ENCODE results near the gene KMT2E.

The KMT2E gene

DNA sequence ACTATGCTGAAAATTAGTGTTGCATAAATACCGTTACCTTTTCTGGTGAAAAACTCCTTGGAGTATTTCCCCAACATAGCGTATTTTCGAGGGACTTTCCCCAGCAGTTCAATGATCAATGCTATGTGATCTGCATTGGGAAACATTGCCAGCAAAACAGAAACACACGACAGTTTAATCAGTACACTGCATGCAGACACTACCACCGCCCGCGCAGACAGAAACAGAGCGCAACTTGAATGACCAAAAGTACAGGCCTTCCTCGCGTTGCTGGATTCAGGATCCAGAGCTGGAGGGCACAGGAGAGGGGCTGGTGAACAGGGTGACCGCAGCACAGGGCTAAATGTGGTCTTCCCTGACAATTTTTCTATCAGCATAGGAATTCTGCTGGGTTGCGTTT lies 111.7 kb downstream of the KMT2E start:
- no peak for DNase-seq (ENCODE audit: extremely low read depth, low read depth)
- H3K4me3 ChIP-seq (replicated peaks; ENCODE audit: low read depth, low read length): no peak overlapping the region
- TF ChIP-seq, protein P1, sequence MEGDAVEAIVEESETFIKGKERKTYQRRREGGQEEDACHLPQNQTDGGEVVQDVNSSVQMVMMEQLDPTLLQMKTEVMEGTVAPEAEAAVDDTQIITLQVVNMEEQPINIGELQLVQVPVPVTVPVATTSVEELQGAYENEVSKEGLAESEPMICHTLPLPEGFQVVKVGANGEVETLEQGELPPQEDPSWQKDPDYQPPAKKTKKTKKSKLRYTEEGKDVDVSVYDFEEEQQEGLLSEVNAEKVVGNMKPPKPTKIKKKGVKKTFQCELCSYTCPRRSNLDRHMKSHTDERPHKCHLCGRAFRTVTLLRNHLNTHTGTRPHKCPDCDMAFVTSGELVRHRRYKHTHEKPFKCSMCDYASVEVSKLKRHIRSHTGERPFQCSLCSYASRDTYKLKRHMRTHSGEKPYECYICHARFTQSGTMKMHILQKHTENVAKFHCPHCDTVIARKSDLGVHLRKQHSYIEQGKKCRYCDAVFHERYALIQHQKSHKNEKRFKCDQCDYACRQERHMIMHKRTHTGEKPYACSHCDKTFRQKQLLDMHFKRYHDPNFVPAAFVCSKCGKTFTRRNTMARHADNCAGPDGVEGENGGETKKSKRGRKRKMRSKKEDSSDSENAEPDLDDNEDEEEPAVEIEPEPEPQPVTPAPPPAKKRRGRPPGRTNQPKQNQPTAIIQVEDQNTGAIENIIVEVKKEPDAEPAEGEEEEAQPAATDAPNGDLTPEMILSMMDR (IDR thresholded peaks at IDR 0.05; ENCODE audit: low read depth, low read length, missing control alignments): no peak

DNA sequence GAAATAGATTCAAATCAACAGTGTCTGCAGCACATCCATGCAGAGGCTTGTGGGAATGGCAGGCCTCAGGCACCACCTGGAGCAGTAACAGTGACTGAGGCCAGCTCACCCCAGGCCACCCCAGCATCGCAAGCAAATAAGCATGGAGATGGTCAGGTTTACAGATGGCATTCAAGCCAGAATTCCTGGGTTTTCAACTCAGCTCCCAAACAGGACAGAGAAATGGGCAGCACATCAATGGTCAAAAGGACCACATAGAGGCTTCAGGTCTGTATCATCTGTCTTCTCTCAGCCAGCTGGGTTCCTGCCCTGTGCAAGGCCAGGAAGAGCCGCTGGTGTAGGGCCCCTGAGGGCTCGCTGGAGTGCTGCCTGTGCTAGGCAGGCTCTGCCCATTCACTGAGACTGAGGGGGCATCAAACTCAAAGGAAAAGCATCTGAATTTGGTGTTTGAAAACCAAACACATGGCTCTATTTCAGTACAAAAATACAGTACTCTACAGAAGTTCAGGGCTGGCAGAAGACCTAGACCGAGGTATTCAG lies 112.5 kb downstream of the KMT2E start:
- no peak overlapping the region for H3K4me3 ChIP-seq (replicated peaks; ENCODE audit: low read depth, low read length)
- no peak for DNase-seq (ENCODE audit: extremely low read depth, low read depth)
- TF ChIP-seq, protein P1 (IDR thresholded peaks at IDR 0.05; ENCODE audit: low read depth, low read length, missing control alignments): no peak

DNA sequence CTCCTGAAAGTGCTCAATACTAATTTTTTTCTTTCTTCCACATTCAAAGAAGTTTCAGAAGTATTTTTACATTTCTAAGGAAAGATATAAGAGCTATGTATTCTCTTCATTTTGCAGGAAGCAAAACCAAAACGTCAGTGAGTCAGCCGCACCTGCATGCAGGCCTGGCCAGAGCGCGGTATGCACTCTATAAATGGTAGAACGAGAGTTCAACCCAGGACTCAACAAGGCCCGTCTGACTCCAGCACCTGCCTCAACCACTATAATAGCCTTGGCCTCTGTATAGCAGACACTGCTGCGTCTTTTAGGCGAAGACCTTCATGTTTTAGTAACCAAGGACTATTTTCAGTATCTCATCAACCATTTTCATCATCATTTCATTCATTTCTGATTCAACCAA lies 113.2 kb downstream of the KMT2E start:
- TF ChIP-seq, protein P1 (IDR thresholded peaks at IDR 0.05; ENCODE audit: low read depth, low read length, missing control alignments): no peak
- no peak for DNase-seq (ENCODE audit: extremely low read depth, low read depth)
- no peak overlapping the region for H3K4me3 ChIP-seq (replicated peaks; ENCODE audit: low read depth, low read length)

DNA sequence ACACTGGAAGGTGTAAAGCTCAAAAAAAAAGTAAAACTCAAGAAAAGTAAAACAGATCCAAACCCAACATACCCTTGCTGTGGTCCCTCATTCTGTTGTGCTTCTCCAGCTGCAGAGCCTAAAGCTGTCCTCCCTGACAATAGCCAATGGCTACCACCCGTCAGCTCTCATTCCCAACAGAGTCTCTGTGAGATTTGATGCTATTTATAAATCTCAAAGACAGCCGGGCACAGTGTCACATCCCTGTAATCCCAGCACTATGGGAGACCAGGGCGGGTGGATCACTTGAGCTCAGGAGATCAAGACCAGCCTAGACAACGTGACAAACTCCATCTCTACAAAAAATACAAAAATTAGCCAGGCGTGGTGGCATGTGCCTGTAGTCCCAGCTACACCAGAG lies 116.0 kb downstream of the KMT2E start:
- no peak for DNase-seq (ENCODE audit: extremely low read depth, low read depth)
- TF ChIP-seq, protein P1 (IDR thresholded peaks at IDR 0.05; ENCODE audit: low read depth, low read length, missing control alignments): no peak
- H3K4me3 ChIP-seq (replicated peaks; ENCODE audit: low read depth, low read length): no peak overlapping the region

DNA sequence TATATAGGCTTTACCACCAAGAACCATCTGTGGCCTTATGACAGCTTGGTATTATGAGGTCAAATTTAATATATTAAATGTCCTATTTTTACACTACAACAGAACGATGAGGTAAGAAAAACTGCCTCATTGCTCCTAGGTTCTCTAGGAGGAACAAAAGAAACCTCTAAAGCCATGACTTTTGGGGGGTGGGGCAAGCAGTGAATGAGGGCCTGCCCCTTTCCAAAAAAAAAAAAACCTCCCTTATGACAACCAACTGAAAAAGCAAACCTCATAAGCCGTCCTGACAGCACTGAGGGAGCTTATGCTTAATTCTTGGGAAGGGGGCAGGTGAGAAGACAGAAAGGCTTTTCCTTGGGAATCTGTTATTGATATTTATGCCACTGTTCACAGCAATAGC lies 116.6 kb downstream of the KMT2E start:
- no peak overlapping the region for H3K4me3 ChIP-seq (replicated peaks; ENCODE audit: low read depth, low read length)
- DNase-seq (ENCODE audit: extremely low read depth, low read depth): no peak
- TF ChIP-seq, protein P1 (IDR thresholded peaks at IDR 0.05; ENCODE audit: low read depth, low read length, missing control alignments): no peak

DNA sequence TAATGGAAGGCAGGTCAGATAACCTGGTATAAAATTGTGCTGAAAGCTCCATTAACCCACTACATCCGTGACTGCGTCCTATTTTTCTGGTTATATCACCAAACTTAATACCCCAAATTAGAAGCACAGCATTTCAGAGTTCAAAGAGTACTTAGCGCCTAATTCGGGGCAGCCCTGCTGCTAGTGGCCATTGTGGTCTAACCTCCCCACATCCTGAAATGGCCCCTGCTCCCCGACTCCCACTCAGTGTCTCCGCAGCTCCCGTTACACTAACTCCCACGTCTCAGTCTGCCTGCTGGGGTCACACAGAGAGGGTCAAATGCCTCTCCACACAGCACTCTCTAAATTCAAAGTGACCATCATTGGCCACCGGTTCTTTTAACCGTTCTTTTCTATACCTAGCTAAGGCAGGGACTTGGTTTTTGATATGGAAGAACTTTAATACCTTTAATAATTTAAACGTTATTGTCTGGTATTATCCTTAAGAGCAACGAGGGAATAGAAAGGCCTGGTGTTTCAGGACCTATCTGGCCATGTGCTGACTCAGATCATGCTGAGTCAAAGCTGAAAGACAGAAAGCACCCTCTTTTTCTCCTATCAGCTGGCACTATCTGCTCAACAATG lies 117.1 kb downstream of the KMT2E start:
- TF ChIP-seq, protein P1 (IDR thresholded peaks at IDR 0.05; ENCODE audit: low read depth, low read length, missing control alignments): no peak
- H3K4me3 ChIP-seq (replicated peaks; ENCODE audit: low read depth, low read length): no peak overlapping the region
- no peak for DNase-seq (ENCODE audit: extremely low read depth, low read depth)

DNA sequence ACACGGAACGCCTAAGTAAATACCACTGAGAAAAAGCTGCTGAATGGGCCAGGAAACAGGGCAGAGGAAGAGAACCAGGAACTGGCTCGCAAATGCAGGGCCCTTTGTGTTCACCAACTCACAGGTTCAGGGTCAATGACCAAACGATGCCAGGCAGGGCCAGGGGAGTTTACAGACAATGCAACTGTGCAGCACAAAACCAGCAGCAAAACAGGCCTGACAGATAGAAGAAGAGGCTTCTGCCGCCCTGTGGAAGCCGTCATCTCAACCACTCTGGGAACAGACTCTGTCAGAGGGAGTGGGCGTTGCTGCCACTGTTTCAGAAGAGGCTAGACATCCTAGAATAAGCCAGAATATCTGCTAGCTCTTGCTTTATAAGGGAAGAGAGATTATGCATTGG lies 117.9 kb downstream of the KMT2E start:
- no peak for DNase-seq (ENCODE audit: extremely low read depth, low read depth)
- no peak overlapping the region for H3K4me3 ChIP-seq (replicated peaks; ENCODE audit: low read depth, low read length)
- TF ChIP-seq, protein P1 (IDR thresholded peaks at IDR 0.05; ENCODE audit: low read depth, low read length, missing control alignments): no peak
